Keratinocyte (primary cell): ENCODE measurements around the gene FAP.

Source experiments
- EZH2 ChIP-seq: IDR thresholded peaks from one replicate; pipeline ENCODE4 v1.6.1; 2012; ENCODE audit warnings: inconsistent platforms, mild to moderate bottlenecking, low read length, moderate library complexity
- TF ChIP-seq, protein P1 (sequence below), 3 experiments: IDR thresholded peaks in 1 of 3; conservative IDR thresholded peaks in 1 of 3; optimal IDR thresholded peaks in 1 of 3; 2 replicates in 2 of 3; 3 replicates in 1 of 3; pipeline versions ENCODE3 to v1.5.1; 2011; ENCODE audit warnings: low read length in 3 of 3, mild to moderate bottlenecking in 3 of 3, moderate library complexity in 2 of 3, control low read depth in 1 of 3, inconsistent platforms in 1 of 3; ENCODE audit not compliant: insufficient read depth in 2 of 3; ENCODE audit errors: extremely low read depth in 1 of 3

DNA sequence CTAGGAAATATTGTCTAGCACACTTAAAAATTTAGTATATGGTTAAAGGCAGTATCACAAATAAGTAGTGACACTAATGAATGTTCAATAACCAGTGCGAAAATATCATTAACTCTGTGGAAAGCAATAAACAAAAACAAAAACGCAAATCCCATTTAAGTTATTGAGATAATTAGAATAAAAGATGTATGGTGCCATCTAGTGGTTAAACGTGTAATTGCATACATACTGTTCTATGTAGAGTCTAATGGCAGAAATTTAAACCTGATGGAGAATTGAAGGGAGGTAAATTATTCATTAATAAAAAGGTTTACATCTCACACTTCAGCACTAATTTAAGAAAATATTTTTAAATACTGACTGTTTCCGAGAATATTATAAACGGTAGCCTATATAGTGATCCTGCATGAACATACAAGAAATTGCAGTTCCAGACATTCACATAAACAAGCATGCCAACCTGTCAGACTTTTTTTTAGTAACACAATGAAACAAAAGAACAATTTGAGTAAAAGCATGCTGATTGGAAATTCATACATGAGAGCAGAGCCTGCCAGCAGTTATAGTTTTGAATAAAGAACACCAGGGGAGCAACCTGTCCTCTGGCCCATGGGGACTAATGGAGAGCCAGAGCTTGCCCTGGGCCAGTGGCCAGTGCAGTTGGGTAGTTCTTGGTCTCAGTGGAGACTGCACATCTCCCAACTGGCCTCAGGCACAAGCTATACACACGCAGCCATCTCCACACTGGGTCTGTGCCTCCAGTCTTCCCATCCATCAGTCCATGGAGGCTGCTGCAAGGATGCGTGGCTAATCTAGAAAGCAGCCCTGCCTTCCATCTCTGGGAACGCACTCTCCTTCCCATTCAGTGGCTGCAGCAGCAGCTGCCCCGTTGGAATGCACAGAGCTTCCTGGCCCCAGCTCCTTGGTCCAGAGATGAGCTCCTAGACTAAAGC, 119.2 kb downstream of the FAP start:
- TF ChIP-seq EZH2, result no peak
- TF ChIP-seq, protein P1, sequence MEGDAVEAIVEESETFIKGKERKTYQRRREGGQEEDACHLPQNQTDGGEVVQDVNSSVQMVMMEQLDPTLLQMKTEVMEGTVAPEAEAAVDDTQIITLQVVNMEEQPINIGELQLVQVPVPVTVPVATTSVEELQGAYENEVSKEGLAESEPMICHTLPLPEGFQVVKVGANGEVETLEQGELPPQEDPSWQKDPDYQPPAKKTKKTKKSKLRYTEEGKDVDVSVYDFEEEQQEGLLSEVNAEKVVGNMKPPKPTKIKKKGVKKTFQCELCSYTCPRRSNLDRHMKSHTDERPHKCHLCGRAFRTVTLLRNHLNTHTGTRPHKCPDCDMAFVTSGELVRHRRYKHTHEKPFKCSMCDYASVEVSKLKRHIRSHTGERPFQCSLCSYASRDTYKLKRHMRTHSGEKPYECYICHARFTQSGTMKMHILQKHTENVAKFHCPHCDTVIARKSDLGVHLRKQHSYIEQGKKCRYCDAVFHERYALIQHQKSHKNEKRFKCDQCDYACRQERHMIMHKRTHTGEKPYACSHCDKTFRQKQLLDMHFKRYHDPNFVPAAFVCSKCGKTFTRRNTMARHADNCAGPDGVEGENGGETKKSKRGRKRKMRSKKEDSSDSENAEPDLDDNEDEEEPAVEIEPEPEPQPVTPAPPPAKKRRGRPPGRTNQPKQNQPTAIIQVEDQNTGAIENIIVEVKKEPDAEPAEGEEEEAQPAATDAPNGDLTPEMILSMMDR (optimal IDR thresholded peaks at IDR 0.05 in 1 of 3, IDR thresholded peaks at IDR 0.05 in 1 of 3, conservative IDR thresholded peaks at IDR 0.05 in 1 of 3; ENCODE audit: extremely low read depth in 1 of 3, insufficient read depth in 2 of 3, low read length in 3 of 3), result peak in 2 of 3 experiments; percentile 24 to 34
